GM19463 (cell line): ENCODE data around the gene TBC1D30.

Experiments used
- ATAC-seq: cut with Tn5 transposase; IDR thresholded peaks from one replicate; pipeline ENCODE4 v1.9.1; 2021; ENCODE audit warnings: mild to moderate bottlenecking, moderate library complexity; ENCODE audit not compliant: unreplicated experiment

The TBC1D30 gene

DNA sequence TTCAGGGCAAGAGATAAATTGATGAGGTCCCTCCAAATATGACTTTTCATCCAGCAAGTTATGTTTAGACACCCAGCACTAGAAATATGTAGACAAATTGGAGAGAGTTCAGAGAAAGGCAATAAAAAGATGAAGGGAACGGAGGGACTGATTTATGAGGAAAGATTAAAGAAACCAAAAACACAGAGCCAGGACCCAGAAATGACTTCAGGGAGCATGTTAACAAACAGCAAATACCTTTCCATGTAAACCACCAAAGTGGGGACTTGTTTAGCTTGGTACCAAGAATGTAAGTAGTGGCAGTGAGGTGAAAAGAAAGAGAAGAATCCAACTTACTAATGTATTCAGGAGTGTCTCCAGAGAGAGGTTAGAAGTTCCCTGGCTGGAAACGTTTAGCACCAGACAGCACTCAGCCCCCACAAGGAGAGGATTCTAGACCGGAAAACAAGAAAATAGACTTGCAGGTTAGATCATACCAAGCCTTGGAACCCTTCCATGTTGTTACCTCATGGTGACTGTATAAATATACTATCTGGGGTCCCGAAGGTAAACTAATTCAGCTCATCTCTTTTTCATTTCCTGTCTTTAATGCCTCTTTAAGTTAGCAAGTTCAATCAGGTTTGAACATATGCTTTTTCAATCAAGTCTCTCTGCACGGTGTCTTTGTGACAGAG, 79.2 kb downstream of the TBC1D30 start:
- ATAC-seq: no peak

DNA sequence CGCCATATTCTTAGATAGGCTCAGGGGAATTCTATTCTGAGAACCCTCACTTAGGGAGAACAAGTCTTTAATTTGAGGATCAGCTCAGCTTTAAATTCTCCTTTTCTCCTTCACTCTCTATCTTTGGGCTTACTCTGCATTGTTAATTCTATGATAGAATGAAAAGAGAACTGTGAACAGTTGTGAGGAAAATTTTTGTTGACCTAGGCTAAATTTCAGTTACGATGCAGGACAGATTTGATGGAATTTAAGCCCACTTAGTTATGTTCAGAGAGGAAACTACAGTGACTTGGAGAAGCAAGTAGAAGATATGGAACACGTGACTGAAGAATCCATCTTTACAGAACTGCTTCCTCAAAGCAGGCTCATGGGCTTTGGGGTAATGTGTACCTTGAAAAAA, 82.7 kb downstream of the TBC1D30 start:
- no peak for ATAC-seq

DNA sequence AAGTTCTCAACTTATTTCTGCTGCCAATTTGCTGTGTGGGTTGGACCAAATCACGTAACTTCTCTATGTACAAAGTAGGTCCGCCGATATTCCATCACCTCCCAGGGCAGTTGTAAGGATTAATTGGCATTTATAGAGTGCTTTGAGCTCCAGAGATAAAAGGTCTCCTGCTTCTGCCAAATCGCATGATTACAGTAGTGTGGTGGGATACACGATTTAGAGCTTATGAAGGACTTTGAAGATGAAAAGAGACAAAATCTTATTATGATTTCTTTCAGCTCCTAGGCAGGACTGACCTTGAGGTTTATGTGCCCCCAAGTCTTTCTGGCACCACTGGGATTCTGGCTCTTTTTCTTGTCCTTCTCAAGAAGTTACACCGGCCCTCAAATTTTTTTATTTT, 84.7 kb downstream of the TBC1D30 start:
- ATAC-seq: no peak

DNA sequence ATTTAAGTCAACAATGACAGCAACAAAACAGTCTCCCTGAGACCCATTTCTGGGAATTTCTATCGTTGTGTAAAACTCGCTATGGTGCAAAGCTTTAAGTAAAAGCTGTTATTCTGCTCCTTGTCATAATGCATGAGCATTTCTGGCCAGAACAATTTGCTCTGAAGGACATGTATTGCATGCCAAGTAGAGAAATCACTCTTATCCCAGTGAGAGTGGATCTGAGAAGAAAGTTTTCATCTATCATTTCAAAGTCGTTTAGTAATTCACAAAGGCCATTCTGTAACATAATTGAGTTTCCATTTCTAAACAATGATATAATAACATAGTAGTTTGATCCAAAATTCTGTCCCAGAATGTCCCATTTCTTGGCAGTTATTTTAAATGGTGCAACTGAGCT, 86.6 kb downstream of the TBC1D30 start:
- no peak for ATAC-seq

DNA sequence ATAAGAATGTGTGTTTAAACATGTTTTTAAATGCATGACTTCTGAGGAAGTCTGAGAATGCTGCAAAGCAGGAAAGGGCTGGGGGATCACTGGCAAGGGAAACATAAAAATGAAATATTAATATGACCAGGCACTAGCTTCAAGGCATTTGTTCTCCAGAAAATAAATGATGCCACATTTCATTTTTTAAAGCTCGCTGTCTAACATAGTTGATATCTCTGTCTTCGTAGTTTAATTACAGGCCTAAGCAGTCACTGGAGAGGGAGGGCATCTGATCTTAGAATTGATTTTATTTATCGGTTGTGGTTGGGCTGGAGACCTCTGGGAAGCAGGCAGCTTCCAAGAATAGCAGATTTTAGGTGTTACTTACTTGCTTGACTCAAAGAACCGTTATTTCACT, 87.5 kb downstream of the TBC1D30 start:
- no peak for ATAC-seq

DNA sequence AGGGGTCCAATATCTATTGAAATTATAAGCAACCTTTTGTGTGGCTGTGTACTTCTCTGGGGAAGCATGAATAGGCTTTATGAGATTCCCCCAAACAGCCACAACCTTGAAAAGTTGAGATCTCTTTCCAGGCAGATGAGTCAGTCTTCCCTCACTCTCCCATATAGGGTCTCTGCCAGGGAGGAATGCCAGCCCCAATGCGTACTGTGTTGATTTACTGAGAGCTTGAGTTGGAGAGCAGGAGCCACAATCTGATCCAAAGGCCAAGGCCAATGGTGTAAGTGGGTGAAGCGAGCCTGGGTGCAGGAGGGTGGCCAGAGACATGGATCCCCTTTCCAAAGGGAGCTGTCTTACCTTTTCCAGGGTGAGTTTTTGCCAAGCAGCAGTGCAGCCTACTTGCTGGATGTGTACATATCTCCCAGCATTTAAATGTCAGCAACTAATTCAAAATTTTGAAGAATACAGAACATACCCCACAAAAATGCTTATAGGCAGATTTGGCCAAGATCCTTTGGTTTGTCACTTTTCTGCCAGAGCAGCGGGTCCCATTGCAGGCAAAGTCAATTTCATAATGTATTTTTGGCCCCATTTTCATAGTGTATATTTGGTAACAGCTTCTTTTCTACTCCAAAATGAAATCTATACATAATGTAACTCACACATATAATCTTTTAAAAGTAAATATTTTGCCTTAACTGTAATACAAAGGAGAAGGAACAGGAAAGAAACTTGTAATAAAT, 88.2 kb downstream of the TBC1D30 start:
- no peak for ATAC-seq

DNA sequence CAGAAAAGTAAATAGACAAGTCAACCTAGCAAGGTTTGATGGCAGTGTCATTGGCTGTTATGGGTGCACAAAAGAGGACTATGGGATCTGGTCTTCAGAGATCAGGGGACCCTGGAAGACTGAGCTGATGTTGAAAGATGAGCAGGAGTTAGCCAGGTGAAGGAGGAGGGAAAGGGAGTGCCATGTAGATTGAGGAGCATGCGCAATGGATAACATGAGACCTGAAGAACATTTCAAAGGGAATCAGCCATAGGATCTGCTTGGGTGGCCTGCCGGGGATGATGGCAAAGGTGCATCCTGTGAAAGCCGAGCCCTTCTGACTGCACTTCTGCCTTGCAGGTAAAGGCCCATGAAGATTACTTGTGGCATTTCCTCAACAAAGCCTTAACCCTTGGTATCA, 90.8 kb downstream of the TBC1D30 start:
- no peak for ATAC-seq

DNA sequence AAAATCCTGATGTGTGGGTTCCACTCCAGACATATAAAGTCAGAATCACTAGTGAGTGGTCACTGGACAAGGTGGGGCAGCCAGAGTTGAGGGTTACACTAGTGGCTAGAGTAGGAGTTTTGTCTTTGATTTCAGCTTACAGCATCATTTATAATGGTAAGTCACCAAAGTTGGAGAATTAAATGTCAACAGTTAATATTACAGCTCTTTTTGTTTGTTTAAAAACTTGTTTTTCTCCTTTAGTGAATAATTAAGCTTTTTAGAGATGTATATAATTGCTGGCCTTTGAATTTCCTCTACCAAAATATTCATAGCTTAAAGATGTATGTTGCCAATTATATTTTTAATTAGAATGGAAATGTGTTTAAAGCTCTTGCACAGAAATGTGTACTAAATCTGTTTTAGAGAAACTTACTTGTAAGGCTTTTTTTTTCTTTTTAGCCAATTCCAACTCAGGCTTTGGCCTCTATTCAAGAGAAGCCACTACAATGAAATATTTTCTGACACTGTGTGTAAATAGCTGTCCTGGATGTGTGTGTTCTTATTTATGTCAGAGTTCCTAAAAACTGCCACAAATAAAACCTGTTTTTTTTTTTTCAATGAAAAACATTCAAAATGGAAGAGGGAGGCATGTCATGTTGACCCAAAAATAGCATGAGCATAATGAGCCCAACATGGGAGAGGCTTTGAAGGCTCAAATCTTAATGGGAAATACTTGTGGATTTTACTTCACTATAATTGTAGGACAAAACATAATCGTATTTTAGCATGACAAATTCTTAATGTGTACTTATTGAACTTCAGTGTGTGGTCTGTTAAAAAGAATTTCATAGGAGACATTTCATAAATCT, 92.2 kb downstream of the TBC1D30 start:
- no peak for ATAC-seq

DNA sequence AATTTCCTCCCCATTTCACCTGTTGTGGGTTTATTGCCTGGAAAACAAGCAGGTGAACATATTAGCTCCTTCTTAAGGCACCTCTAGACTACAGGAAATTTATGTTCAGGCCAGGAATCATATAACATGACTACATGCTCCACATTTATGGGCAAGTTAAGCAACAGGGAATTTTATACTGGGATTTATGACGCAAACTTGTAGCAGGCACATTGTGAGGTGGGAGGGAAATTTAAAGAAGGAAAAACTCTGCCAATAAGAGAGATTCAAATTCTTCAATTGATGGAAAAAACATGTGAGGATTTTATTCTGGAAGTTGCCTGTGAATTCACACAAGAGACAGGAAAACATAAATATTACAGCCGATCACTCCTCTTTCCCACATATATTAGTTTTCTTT, 93.9 kb downstream of the TBC1D30 start:
- ATAC-seq: no peak

DNA sequence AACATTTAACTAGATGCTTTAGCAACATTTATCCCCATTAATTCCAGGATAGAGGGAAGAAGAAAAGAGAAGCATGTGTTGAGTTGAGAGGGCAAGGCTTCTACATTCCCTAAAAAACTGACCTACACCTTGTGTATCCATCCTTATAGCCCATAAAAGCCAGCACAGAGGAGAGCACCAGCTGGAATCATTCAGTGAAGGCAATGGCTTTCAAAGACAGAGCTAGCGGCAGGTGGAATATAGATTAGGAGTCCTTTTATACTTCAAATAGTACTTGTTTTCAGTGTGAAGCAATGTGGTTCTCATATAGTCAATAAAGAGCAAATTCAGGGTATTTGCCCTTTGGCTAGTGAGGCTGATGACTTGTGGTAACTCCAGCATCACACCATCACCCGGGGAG, 94.4 kb downstream of the TBC1D30 start:
- no peak for ATAC-seq

DNA sequence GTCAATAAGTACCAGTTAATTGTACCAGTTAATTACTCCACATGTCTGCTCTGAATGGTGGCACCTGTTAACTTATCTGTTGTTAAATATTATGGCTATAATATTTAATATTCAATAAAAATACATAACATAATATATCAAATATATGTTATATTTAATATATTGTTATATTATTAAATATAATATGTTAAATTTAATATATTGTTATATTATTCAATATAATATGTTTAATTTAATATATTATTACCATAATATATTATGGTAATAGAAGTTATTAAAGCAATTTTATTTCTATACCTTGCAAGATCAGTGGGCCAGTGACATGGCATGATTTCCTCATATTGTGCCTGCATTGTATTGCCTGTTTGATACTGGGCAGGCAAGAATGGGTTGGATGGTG, 98.4 kb downstream of the TBC1D30 start:
- no peak for ATAC-seq

DNA sequence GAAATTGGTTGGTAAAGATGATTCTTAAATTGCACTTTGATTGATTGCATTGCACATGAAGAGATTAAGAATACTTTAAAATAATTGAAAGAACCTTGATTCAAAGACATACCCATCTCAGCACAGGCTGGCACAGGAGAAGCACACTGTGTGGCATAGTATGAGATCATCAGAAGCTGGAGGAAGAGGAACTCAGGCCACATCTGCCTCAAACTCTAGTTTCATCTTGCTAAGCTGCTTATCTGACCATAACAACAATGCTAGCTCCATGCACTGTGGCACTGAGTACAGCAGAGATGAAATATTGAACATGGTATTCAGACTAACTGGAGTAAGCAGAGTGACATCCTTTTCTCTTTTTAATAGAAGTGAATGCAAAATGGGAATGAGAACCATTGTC, 99.1 kb downstream of the TBC1D30 start:
- ATAC-seq: no peak
